HG02763 (cell line): Measurements from ENCODE around the gene PRPF19.
"Not testable (repeated sequence)": the region's sequence is repeated elsewhere in the genome, so short reads cannot be mapped to it uniquely, and the experiment has no call there.

ENCODE experiments used
- ATAC-seq: cut with Tn5 transposase; IDR thresholded peaks from one replicate; pipeline ENCODE4 v1.9.1; 2021; ENCODE audit warnings: mild to moderate bottlenecking, moderate library complexity; ENCODE audit not compliant: unreplicated experiment

PRPF19 gene

DNA sequence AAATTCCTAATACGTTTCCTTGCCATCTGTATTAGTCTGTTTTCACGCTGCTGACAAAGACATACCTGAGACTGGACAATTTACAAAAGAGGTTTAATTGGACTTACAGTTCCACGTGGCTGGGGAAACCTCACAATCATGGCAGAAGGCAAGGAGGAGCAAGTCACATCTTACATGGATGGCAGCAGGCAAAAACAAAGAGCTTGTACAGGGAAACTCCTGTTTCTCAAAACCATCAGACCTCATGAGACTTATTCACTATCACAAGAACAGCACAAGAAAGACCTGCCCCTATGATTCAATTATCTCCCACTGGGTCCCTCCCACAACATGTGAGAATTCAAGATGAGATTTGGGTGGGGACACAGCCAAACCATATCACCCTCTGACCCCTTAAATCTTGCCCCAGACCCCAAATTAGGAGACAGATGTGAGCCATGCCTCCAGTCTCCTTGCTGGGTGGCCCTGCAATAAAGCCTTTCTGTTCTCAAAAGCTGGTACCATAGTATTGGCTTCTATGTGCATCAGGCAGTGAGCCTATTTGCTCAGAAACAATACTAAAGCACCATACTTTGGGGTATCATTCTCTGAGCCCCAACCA, 3.4 kb upstream of the PRPF19 start:
- not testable (repeated sequence) for ATAC-seq

GRCh38 chr11:60908803-60909202, 2.4 kb upstream of the PRPF19 start:
- no peak for ATAC-seq

- ATAC-seq, result no peak
These were observed 753 bp downstream of the PRPF19 start for GRCh38 chr11:60905551-60906113.

DNA sequence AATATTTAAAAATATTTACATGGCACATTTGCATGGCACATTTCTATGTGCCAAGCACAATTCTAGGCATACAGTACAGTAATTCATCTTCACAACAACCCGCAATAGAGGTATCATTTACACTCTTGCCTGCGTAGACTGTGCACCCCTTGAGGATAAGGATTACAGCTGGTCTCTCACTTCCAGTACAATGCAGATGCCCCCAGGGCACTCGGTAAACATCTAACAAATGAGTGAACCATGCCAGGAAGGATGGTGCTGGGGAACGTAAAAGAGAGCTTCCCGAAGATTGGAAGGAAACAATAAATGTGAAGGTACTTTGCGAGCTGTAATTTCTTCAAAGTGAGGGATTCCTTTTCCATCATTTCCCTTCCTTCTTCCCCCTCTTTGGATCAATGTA, 1.3 kb downstream of the PRPF19 start:
- ATAC-seq, result no peak

DNA sequence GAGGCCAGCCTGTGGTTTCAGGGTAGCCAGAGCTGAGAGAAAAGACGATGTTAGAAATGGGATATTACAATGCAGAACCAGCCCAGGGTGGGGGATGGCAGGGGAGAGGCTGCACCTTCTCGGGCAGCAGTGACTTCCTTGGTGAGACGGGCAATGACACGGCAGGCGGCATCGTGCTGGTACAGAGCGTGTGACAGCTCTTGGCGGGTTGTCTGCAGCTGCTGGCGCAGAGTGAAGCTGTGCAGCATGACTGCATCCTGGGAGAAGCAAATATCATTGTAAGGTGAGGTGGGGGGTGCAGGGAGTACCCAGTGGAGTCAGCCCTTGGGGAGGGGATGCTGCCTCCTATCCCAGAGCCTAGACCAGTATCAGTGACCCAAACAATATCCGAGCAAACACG, 3.8 kb downstream of the PRPF19 start:
- no peak for ATAC-seq

DNA sequence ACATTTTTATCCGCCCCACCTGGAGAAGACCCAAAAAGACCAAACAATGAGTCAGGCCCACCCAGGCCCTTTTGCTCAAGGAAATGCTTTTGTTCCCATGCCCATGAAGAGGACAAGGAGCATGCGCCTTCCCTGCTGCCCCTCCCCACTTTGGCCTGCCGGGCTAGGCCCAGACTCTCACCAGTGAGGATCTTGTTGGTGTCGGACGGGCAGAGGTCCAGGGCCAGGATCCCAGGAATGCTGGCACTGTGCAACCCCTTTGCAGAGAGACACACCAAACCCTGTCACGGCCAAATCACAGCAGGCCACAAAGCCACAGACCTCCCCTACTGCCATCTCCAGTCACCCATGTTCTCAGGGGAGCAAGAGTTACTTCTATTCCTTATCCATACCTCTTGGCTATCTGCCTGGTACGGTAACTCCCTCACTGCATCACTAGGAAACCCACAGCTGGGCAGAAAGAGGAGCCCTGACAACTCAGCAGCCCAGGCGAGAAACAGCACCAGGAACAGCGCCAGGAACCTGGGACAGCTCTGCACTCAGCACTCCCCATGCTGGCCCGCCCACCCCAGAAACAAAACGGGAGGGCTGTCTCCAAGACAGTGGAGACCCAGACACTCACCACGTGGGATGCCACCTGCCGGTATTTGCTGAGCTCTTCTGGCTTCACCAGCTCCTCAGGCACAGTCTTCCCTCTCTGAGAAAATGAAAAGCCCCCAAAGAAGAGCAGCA, 5.5 kb downstream of the PRPF19 start:
- no peak for ATAC-seq

GRCh38 chr11:60899977-60900376, 6.4 kb downstream of the PRPF19 start:
- no peak for ATAC-seq

DNA sequence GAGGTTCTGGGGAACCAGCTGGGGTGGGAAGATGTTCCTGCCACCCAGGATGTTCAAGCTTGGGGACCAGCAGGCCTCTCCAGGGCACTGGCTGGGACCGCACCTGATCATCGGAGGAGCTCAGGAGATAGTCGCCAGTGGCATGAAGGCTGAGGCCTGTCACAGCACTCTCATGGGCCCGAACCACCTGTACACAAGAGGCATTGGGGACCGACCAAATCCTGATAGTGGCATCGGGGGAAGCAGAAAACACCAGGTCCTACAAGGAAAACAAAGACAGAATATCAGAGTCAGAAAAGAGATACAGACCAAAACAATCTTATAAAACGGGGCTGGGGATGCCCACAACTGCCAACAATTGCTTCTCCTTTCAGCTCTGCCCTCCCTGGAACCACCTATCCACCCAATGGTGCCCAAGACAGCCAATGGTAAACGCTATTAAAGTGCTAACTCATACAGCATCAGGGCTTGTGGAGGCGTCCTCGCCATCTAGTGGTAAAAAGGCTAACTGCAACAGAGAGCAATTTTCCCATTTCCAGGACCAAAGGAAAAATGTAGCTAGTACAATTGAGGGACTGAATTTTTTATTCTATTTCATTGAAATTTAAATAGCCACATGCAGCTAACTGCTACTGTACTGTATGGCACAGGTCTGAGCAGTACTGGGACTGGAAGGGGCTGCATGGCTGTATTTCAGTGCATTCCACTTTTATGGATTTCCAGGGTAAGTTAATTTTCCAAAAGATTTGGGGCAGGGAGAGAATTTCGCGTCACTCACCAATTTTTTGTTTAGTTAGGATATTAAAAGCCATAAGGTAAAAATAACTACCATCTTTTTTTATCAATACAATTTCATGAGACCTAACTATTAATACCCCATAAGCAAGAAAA, 7.1 kb downstream of the PRPF19 start:
- no peak for ATAC-seq

DNA sequence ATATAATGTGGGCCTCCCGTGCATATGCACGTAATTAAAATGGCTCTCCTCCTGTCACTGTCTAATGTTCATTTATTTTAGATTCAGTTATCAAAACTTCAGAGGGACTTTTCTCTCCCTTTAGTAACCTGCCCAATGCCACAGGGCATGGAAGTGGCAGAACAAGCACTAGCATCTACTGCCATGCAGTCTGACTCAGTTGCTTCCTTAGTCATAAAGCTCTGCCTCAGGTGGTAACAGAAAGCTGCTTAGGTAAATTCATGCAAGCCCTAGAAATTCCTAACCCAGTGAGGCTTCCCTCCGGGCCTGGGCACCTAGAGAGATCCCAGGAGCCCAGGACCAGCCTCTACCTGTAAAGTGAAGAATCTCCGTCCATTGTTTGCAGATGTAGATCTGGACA, 8.9 kb downstream of the PRPF19 start:
- no peak for ATAC-seq

DNA sequence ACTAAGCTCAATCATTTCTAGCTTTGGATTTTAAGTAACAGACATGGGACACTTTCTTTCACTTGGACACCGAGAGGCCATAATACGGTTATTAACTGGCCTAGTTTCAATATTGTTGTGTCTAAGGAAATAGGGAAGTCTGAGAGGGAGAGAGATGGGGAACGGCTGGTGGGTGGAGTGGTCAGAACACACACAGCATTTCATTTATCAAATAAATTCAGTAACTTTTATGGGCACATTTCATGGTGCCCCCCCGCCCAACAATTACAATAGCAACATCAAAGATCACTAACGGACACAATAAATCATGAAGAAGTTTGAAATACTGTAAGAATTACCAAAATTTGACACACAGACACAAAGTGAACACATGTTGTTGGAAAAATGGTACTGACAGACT, 10.7 kb downstream of the PRPF19 start:
- ATAC-seq, result no peak

GRCh38 chr11:60891103-60891741, 15.2 kb downstream of the PRPF19 start:
- ATAC-seq, result no peak

DNA sequence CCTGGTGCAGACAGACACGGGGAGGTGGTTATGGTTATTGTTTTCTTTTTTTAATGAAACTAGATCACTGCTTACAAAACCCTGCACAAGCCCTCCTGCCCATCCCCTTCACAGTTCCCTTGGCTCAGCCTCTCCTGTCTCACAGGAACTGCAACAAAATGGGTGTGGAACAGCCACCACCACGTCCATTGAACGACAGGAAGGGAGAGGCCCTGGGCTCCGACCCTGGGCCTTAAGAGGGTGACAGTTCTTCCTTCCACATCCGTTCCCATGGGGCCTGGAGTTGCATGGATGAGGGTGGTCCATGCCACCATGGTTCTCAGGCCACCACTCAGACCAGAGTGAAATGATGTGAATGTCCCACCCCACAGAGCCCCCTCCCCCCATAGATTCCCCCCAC, 15.7 kb downstream of the PRPF19 start:
- ATAC-seq, result no peak

DNA sequence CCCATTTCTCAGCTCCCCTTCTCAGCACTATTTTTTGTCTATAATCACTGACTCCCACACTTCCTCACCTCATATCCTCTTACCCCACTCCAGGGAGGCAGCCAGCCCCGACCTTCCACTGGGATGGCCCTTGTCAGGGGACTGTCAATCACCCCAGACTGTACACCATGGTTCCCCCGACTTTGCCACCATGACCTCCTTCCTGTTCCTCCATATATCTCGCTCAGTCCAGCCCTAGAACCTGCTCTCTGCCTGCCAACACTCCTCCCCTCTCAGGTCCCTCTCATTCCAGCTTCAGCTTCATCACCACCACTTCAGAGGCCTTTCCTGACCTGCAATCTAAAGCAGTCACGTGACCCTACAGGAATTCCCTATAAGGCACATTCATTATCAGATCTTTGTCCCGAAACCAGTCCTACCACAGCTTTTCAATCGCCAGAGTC, 16.5 kb downstream of the PRPF19 start:
- ATAC-seq, result no peak

GRCh38 chr11:60887556-60887955, 18.8 kb downstream of the PRPF19 start:
- ATAC-seq, result no peak

GRCh38 chr11:60880643-60881282, 25.6 kb downstream of the PRPF19 start:
- no peak for ATAC-seq

DNA sequence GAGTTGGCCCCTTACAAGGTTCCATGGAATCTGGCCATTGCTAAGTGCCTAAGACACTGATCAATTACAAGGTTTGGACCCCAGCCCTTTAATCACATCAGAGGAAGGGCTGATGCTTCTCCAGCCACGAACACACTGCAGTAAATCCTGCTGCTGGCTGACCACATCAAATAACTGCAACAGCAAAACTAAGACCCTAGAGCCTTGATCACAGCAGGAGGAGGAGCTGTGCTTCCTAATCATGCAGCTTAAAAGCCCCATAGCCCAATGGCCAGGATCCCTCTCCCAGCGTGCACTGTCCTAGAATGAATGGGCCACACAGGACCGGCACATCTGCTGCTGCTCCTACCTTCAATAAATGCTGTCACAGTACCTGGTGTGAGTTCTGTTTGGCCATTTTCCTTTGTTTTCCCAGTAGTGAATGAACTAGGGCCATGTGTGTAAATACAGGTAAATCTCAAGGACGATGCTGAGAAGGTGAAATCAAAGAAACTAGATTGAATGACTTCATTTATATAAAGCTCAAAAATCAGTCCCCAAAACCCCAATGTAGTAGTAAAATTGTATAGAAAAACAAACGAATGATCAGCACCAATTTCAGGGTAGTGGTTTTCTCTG, 26.3 kb downstream of the PRPF19 start:
- ATAC-seq, result no peak

DNA sequence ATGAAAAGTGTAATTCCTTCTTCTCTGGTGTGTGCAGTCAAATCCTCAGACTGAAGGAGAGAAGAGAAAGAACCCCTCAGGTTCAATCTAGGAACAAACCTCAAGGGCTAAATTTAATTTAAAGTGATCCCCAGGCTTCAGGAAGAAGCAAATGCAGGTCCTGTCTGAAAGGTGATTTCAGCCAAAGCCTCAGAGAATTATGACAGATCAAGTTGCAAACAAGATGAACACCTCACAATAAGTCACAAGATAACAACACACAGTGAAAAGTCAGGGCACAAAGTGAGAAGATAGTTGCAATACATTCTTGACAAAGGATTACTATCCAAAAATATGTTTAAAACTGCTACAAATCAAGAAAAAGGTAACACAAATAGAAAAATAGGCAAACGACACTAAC, 27.3 kb downstream of the PRPF19 start:
- no peak for ATAC-seq

GRCh38 chr11:60878245-60879101, 27.9 kb downstream of the PRPF19 start:
- ATAC-seq, result no peak

DNA sequence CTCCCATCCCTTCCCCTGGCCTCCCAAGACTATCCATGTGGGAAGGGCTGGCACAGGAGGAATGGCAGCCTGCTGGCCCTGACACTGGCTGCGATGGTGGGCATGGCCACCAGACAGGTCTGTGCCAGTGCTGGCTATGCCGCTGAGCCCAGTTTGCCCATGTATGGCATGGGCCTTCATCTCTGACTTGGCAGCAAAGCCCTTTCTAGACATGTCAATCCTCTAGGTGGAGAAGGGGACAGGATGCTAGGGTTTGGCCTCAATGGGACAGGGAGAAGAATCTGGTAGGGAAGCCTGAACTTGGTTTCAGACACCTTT, 30.3 kb downstream of the PRPF19 start:
- ATAC-seq, result no peak
